Stromal cell of bone marrow (primary cell): ENCODE results near the gene MYBPC2.

Source experiments
- DNase-seq: peaks from one replicate; pipeline ENCODE4 v3.0.0-alpha.2; 2012; ENCODE audit warnings: low read depth

MYBPC2 gene

GRCh38 chr19:50500753-50501151 is 68.1 kb downstream of the MYBPC2 start:
- DNase-seq, result no peak

GRCh38 chr19:50501186-50501567 is 68.5 kb downstream of the MYBPC2 start:
- no peak for DNase-seq

- no peak for DNase-seq
These were observed 69.1 kb downstream of the MYBPC2 start for GRCh38 chr19:50501568-50502475.

- DNase-seq, result no peak
These were observed 73.3 kb downstream of the MYBPC2 start for GRCh38 chr19:50505856-50506611.

- DNase-seq, result no peak
These were observed 74.0 kb downstream of the MYBPC2 start for GRCh38 chr19:50506700-50507099.

GRCh38 chr19:50507376-50507775 is 74.7 kb downstream of the MYBPC2 start:
- no peak for DNase-seq

- no peak for DNase-seq
These were observed 76.1 kb downstream of the MYBPC2 start for GRCh38 chr19:50508843-50509190.

- no peak for DNase-seq
These were observed 76.7 kb downstream of the MYBPC2 start for GRCh38 chr19:50509366-50509765.

GRCh38 chr19:50510121-50510670 is 77.5 kb downstream of the MYBPC2 start:
- no peak for DNase-seq

- no peak for DNase-seq
These were observed 78.0 kb downstream of the MYBPC2 start for GRCh38 chr19:50510700-50511068.

- DNase-seq, result peak; percentile 99
These were observed 78.6 kb downstream of the MYBPC2 start, which contains the start of gene JOSD2 for GRCh38 chr19:50511069-50511822. Gene JOSD2 (minus strand): TSS chr19:50511191. CDS start chr19:50510431, 760 bp downstream.

- no peak for DNase-seq
These were observed 79.7 kb downstream of the MYBPC2 start for GRCh38 chr19:50512112-50512998.

- DNase-seq, result no peak
These were observed 80.5 kb downstream of the MYBPC2 start for GRCh38 chr19:50512999-50513745.

GRCh38 chr19:50513746-50514345 is 81.2 kb downstream of the MYBPC2 start, which contains the start of gene ASPDH:
Gene ASPDH (minus strand): TSS chr19:50513913. CDS start chr19:50513823, 90 bp downstream.
- no peak for DNase-seq

GRCh38 chr19:50514346-50515167 is 81.9 kb downstream of the MYBPC2 start:
- DNase-seq, result no peak

GRCh38 chr19:50515168-50515561 is 82.5 kb downstream of the MYBPC2 start:
- no peak for DNase-seq
